ENCODE data around the gene ZNF70.

DNA sequence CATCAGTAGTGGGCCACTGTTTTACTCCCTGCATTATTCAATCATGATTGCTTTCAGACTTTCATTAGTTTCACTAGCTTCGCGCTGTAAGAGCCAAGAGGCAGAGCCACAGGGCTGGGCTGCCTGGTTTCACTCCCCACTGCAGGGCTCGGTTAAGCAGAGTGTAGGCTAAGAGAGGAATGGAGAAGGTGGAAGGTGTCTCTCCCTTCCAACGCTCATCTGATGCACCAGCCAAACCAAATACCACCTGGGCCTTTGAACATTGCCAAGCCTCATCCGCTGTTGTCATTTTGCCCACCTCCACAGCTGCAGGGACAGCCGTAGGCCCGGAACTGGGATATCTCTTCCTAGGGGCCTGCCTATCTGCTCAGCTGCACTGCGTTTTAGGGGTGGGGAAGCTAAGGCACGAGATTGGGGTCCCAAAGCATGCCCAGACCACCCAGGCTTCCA, 35.4 kb upstream of the ZNF70 start:
- TF ChIP-seq, protein P1, sequence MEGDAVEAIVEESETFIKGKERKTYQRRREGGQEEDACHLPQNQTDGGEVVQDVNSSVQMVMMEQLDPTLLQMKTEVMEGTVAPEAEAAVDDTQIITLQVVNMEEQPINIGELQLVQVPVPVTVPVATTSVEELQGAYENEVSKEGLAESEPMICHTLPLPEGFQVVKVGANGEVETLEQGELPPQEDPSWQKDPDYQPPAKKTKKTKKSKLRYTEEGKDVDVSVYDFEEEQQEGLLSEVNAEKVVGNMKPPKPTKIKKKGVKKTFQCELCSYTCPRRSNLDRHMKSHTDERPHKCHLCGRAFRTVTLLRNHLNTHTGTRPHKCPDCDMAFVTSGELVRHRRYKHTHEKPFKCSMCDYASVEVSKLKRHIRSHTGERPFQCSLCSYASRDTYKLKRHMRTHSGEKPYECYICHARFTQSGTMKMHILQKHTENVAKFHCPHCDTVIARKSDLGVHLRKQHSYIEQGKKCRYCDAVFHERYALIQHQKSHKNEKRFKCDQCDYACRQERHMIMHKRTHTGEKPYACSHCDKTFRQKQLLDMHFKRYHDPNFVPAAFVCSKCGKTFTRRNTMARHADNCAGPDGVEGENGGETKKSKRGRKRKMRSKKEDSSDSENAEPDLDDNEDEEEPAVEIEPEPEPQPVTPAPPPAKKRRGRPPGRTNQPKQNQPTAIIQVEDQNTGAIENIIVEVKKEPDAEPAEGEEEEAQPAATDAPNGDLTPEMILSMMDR (conservative IDR thresholded peaks at IDR 0.05; ENCODE audit: low read depth, low read length): no peak
- TF ChIP-seq EZH2 (IDR thresholded peaks at IDR 0.05; ENCODE audit: borderline replicate concordance, low read depth, low read length, poor library complexity, severe bottlenecking): no peak

All from A673 (cell line).